CD14-positive monocyte (primary cell): ENCODE results near the gene RAI2. TPM values are rescaled to one million over a fixed set of nuclear protein-coding genes. Genes with fewer than 3 reads are reported as not detected.

Experiments used
- DNase-seq, 3 donors: peaks; one replicate each; pipeline ENCODE4 v3.0.0-alpha.2; 2011 to 2022
- H2AFZ ChIP-seq: 2 replicates; pipeline ENCODE4 v1.6.0; 2012; ENCODE audit warnings: mild to moderate bottlenecking, low read depth, low read length, inconsistent platforms; ENCODE audit not compliant: insufficient read depth, poor library complexity, severe bottlenecking
- H3K27ac ChIP-seq, 2 donors: 1 replicate in 1 of 2; 2 replicates in 1 of 2; pipeline ENCODE4 v1.5.1; 2012 to 2013; ENCODE audit warnings: low read length in 2 of 2, control low read depth in 1 of 2, inconsistent platforms in 1 of 2, low read depth in 1 of 2, mild to moderate bottlenecking in 1 of 2
- H3K27me3 ChIP-seq, 2 donors: one replicate each; pipeline versions ENCODE4 v1.6.0 to v1.6.1; 2011 to 2013; ENCODE audit warnings: low read length in 2 of 2; ENCODE audit not compliant: control insufficient read depth in 2 of 2, insufficient read depth in 2 of 2
- H3K36me3 ChIP-seq, 2 donors: replicated peaks in 1 of 2; 1 replicate in 1 of 2; 2 replicates in 1 of 2; pipeline versions ENCODE4 v1.5.1 to v1.6.1; 2012 to 2013; ENCODE audit warnings: low read length in 2 of 2, control low read depth in 1 of 2, inconsistent platforms in 1 of 2, mild to moderate bottlenecking in 1 of 2; ENCODE audit not compliant: insufficient read depth in 2 of 2, control insufficient read depth in 1 of 2
- H3K4me1 ChIP-seq, 2 donors: 1 replicate in 1 of 2; 2 replicates in 1 of 2; pipeline versions ENCODE4 v1.5.1 to v1.6.1; 2012 to 2013; ENCODE audit warnings: low read length in 2 of 2, control low read depth in 1 of 2, inconsistent platforms in 1 of 2, mild to moderate bottlenecking in 1 of 2, moderate library complexity in 1 of 2; ENCODE audit not compliant: insufficient read depth in 2 of 2, control insufficient read depth in 1 of 2
- H3K4me2 ChIP-seq: replicated peaks from 2 replicates; pipeline ENCODE3; 2012; ENCODE audit warnings: low read length, moderate library complexity, mild to moderate bottlenecking; ENCODE audit not compliant: poor library complexity, severe bottlenecking; ENCODE audit errors: extremely low read depth
- H3K4me3 ChIP-seq, 3 experiments: fragments of 200-600 bp in 1 of 3; sonication (generic) in 1 of 3; replicated peaks in 1 of 3; 1 replicate in 2 of 3; 2 replicates in 1 of 3; pipeline ENCODE4 v1.5.1; 2011 to 2013; ENCODE audit warnings: low read length in 3 of 3, mild to moderate bottlenecking in 3 of 3, control low read depth in 2 of 3, low read depth in 2 of 3, inconsistent platforms in 1 of 3, moderate library complexity in 1 of 3
- H3K79me2 ChIP-seq: 2 replicates; pipeline ENCODE4 v1.6.0; 2012; ENCODE audit warnings: mild to moderate bottlenecking, control low read depth, inconsistent platforms, low read length, moderate library complexity; ENCODE audit not compliant: insufficient read depth
- H3K9ac ChIP-seq: 2 replicates; pipeline ENCODE4 v1.6.0; 2017; ENCODE audit warnings: low read length, mild to moderate bottlenecking; ENCODE audit not compliant: insufficient read depth, poor library complexity, severe bottlenecking
- H3K9me3 ChIP-seq, 2 donors: replicated peaks in 1 of 2; 1 replicate in 1 of 2; 2 replicates in 1 of 2; pipeline versions ENCODE4 v1.5.1 to v1.6.1; 2012 to 2013; ENCODE audit warnings: low read length in 2 of 2, control low read depth in 1 of 2; ENCODE audit not compliant: control insufficient read depth in 1 of 2, insufficient read depth in 1 of 2
- H4K20me1 ChIP-seq: 2 replicates; pipeline ENCODE4 v1.6.0; 2012; ENCODE audit warnings: mild to moderate bottlenecking, low read length, control low read depth, moderate library complexity; ENCODE audit not compliant: insufficient read depth
- H3K27ac Mint-ChIP-seq, 7 donors: one replicate each; pipeline ENCODE4 v1.8.0; 2020; ENCODE audit warnings: mild to moderate bottlenecking in 7 of 7, mixed read lengths in 7 of 7, moderate library complexity in 6 of 7, inconsistent platforms in 2 of 7
- H3K27me3 Mint-ChIP-seq, 3 donors: one replicate each; pipeline ENCODE4 v1.8.0; 2021 to 2022; ENCODE audit warnings: low read depth in 3 of 3, mild to moderate bottlenecking in 3 of 3, mixed read lengths in 3 of 3, moderate library complexity in 3 of 3, inconsistent platforms in 1 of 3
- H3K36me3 Mint-ChIP-seq, 2 donors: one replicate each; pipeline ENCODE4 v1.8.0; 2020; ENCODE audit warnings: mixed read lengths in 2 of 2, inconsistent platforms in 1 of 2, mild to moderate bottlenecking in 1 of 2
- H3K4me1 Mint-ChIP-seq: one replicate; pipeline ENCODE4 v1.8.0; 2020; ENCODE audit warnings: mild to moderate bottlenecking, mixed read lengths
- H3K4me3 Mint-ChIP-seq, 2 donors: one replicate each; pipeline ENCODE4 v1.8.0; 2020; ENCODE audit warnings: mild to moderate bottlenecking in 2 of 2, mixed read lengths in 2 of 2, moderate library complexity in 1 of 2
- H3K9me3 Mint-ChIP-seq, 7 donors: one replicate each; pipeline ENCODE4 v1.8.0; 2020 to 2022; ENCODE audit warnings: mixed read lengths in 7 of 7, mild to moderate bottlenecking in 6 of 7, moderate library complexity in 6 of 7, inconsistent platforms in 2 of 7
- WGBS: methylation state at CpG from one replicate; pipeline ENCODE4 v1.1.5; 2013; ENCODE audit warnings: missing lambda C conversion rate; ENCODE audit not compliant: insufficient coverage; 5-methylcytosine and 5-hydroxymethylcytosine counted together
- intact Hi-C, 2 donors: fragments of 100-400 bp; cut with micrococcal nuclease; formaldehyde crosslinking; loops; one replicate each; pipeline versions ENCODE4 v1.15.0 to v1.15.1; 2023
- polyA plus RNA-seq, 3 donors: library from polyadenylated mRNA; depleted of rRNA in 1 of 3; unstranded in 2 of 3; stranded (reverse) in 1 of 3; fragments of 300-500 nt in 2 of 3; fragments of >200 nt in 1 of 3; fragmentation: Illumina TruSeq in 2 of 3; gene quantifications; 1 replicate in 2 of 3; 2 replicates in 1 of 3; pipeline ENCODE4 v1.2.3, GENCODE V29; 2012 to 2021
- TF ChIP-seq, protein P1 (sequence below): fragments of 200-600 bp; IDR thresholded peaks from one replicate; pipeline ENCODE4 v1.8.0; 2022; ENCODE audit warnings: antibody characterized with exemption, mild to moderate bottlenecking

Gene RAI2
- polyA plus RNA-seq, 3 donors: not detected

DNA sequence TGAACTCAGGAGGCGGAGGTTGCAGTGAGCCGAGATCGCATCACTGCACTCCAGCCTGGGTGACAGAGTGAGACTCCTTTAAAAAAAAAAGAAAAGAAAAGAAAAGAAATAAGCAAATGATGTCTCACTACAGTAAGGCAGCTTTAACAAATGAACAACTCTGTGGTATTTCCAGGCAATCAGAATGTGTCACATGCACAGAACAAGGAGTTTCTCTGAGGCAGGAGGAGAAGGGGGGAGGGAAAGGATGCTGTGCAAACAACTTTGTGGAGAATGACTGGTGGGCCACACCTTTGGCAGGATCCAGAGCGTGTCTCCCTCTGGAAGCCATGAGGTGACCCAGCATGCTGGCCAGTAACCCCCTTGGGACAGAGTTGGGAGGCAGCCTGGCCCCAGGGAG lies 57.6 kb downstream of the RAI2 start:
- Histone ChIP-seq H3K9me3 (no peaks in the 10 kb centered on the region), H3K9ac (no peak overlapping the region), H3K4me3 (no peak overlapping the region), H3K27ac (no peak overlapping the region), H3K36me3 (no peaks in the 10 kb centered on the region), H4K20me1 (no peaks in the 10 kb centered on the region), H3K79me2 (no peaks in the 10 kb centered on the region), H3K4me2 (no peak overlapping the region), H2AFZ (no peak overlapping the region), H3K4me1 (no peaks in the 10 kb centered on the region), H3K27me3 (no peaks in the 10 kb centered on the region)
- intact Hi-C loops: no loop called here
- 80% methylated on average over 1 of the region's 4 CpGs for WGBS
- DNase-seq: no peak
- no peaks in the 10 kb centered on the region for H3K36me3 Mint-ChIP-seq
- H3K9me3 Mint-ChIP-seq: peaks cover 0 to 3% (median 0%) of the 10 kb centered on the region in 7 donors
- H3K27ac Mint-ChIP-seq: no peak overlapping the region
- H3K27me3 Mint-ChIP-seq: peaks cover 0 to 14% (median 3%) of the 10 kb centered on the region in 3 donors
- TF ChIP-seq, protein P1, sequence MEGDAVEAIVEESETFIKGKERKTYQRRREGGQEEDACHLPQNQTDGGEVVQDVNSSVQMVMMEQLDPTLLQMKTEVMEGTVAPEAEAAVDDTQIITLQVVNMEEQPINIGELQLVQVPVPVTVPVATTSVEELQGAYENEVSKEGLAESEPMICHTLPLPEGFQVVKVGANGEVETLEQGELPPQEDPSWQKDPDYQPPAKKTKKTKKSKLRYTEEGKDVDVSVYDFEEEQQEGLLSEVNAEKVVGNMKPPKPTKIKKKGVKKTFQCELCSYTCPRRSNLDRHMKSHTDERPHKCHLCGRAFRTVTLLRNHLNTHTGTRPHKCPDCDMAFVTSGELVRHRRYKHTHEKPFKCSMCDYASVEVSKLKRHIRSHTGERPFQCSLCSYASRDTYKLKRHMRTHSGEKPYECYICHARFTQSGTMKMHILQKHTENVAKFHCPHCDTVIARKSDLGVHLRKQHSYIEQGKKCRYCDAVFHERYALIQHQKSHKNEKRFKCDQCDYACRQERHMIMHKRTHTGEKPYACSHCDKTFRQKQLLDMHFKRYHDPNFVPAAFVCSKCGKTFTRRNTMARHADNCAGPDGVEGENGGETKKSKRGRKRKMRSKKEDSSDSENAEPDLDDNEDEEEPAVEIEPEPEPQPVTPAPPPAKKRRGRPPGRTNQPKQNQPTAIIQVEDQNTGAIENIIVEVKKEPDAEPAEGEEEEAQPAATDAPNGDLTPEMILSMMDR: no peak
- H3K4me3 Mint-ChIP-seq: no peak overlapping the region
- H3K4me1 Mint-ChIP-seq: peaks cover 5% of the 10 kb centered on the region

DNA sequence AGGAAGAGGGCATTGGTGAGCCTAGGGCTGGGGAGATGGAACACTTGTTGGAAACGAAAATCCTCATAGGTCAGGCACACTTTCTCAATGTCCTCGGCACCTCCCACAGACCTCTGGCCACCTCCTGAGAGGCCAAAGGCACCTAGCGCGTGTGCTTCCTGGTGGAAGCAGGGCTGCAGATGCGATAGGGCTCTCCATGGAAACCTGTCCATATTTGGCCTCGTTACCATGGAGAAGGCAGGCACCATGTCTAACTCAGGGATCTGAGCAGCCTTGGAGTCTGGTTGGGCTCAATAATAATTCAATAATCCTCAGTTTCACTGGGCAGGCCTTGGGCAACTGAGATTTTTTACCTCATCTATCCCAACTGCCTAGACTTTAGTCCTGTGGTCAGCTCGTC lies 58.3 kb downstream of the RAI2 start:
- DNase-seq: no peak

More for the DNA sequence above, 58.3 kb downstream of the RAI2 start:
- H3K9me3 Mint-ChIP-seq: peaks cover 0 to 3% (median 0%) of the 10 kb centered on the region in 7 donors
- no peaks in the 10 kb centered on the region for H3K79me2 ChIP-seq
- no peak overlapping the region for H2AFZ ChIP-seq
- H3K9ac ChIP-seq: no peak overlapping the region
- H3K4me1 Mint-ChIP-seq: peaks cover 5% of the 10 kb centered on the region
- no peaks in the 10 kb centered on the region for H4K20me1 ChIP-seq
- H3K4me3 Mint-ChIP-seq: no peak overlapping the region
- H3K27me3 ChIP-seq: no peaks in the 10 kb centered on the region
- H3K4me3 ChIP-seq: no peak overlapping the region
- TF ChIP-seq, protein P1: no peak
- no peak overlapping the region for H3K27ac ChIP-seq
- no peaks in the 10 kb centered on the region for H3K36me3 ChIP-seq
- no peaks in the 10 kb centered on the region for H3K36me3 Mint-ChIP-seq
- 100% methylated on average over 4 of the region's 7 CpGs for WGBS
- H3K27ac Mint-ChIP-seq: no peak overlapping the region
- intact Hi-C loops: no loop called here
- no peaks in the 10 kb centered on the region for H3K4me1 ChIP-seq
- H3K9me3 ChIP-seq: no peaks in the 10 kb centered on the region
- H3K4me2 ChIP-seq: no peak overlapping the region
- peaks cover 0 to 16% (median 3%) of the 10 kb centered on the region in 3 donors for H3K27me3 Mint-ChIP-seq
